NCI-H1092 treated with DMSO at 0.1 percent for 48 hours (cell line): Measurements from ENCODE around the gene PRODH2.
"Not testable (repeated sequence)": the region's sequence is repeated elsewhere in the genome, so short reads cannot be mapped to it uniquely, and the experiment has no call there.

ENCODE experiments used
- DNase-seq: peaks from one replicate; lab custom pipeline; 2025; lab: John Stamatoyannopoulos, UW

PRODH2 gene

DNA sequence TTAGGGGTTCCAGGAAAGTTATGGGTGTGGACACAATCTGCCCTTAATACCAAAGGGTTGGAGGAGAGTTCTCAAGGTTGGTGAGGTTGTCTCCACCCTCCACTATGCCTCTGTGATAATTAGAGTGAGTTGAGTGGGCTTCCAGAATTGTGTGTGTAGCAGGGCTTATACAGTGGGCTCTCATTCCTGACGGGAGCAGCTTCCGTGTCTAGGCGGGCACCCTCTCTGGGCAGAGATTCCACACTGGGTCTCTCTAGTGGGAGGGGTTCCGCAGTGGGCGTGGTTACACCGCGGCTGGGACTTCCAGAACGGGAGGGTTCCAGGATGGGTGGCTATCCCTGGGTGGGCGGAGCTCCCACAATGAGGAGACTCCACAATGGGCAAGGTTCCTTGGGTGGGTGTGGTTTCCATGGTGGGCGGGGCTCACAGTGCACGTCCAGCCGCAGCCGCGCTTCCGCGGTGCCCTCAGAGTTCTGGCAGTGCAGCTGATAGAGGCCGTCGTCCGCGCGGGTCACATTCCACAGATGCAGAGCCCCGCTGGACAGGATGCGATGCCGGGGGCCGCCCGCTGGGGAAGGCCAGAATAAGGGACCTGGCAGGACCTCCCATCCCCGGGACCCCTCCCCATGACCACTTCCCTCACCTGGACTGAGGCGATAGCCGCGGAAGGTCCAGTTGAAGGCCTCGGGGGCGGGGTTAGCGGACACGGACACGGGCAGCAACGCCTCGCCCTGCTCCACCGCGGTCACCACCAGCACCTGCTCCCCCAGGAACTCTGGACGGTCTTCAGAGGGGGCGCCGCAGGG lies 31.2 kb upstream of the PRODH2 start:
- no peak for DNase-seq

DNA sequence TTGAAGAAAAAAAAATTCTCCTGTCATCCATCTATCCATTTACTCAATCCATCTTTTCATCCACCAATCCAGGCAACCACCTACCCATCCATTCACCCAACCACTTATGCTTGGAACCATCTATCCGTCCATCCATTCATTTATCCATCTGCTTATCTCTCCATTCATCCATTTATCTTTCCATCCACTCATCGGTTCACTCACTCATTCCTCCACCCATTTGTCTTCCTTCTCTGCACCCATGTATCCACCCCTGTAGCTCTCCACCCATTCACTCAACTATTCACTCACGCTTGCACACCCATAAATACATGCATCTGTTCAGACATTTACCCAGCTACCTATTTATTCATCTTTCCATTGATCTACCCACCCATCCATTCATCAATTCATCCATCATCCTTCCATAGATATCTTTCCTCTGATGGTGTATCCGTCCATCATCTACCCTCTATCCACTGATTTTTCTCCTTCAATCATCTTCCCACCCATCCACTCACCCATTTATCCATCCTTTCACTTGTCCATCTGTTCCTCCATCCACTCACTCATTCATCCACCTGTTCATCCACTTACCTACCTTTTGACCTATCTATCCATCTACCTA lies 30.1 kb upstream of the PRODH2 start:
- no peak for DNase-seq

DNA sequence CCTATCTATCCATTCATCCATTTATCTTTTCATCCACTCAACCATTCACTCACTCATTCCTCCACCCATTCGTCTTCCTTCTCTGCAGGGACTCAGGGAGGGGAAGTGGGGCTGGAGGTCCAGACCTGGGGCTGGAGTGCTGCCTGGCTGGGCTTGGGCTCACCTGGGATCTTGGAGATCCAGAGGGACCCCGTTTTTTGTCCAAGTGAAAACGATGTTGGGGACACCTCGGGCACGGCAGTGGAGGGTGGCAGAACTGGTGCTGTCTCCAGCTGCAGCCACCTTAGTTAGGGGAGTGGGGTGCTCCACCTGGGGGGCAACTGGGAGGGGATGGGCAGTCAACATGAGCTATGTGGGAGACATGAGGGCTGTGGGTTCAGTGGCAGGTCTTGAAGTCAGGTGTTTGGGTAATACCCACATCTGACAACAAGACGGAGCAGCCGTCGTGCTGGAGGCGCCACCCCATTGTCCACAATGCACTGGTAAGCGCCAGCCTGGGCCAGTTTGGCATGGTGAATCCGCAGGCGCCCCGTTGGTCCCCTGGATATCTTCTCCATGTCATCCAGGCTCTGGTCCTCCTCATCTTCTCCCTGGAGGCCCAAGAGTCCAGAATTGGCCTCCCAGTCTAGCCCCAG lies 29.4 kb upstream of the PRODH2 start:
- no peak for DNase-seq

DNA sequence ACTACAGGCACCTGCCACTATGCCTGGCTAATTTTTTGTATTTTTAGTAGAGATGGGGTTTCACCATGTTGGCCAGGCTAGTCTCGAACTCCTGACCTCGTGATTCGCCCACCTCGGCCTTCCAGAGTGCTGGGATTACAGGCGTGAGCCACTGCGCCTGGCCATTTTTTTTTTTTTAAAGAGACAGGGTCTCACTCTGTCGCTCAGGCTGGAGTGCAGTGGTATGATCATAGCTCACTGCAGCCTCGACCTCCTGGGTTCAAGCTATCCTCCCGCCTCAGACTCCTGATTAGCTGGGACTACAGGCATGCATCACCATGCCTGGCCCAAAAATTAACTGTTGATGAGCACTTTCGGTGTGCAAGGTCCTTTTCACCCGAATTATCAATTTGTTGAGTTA lies 23.5 kb upstream of the PRODH2 start:
- DNase-seq: not testable (repeated sequence)

DNA sequence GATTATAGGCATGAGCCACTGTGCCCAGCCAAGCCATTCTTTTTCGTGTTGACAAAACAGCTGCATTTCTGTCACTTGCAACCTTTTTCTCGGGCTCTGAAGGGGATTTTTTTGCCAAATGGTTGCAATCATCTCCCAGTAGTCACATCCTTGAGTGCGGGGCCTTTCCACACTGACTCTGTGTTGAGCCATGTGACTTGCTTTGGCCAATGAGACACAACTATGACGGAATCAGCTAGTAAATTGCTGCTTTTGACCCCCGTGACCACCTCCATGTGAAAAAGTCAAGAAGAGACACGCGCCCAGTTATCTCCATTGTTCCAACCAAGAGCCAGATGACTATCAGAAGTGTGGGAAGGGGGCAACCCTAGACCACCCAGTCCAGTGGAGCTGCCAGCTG lies 21.3 kb upstream of the PRODH2 start:
- DNase-seq: no peak

DNA sequence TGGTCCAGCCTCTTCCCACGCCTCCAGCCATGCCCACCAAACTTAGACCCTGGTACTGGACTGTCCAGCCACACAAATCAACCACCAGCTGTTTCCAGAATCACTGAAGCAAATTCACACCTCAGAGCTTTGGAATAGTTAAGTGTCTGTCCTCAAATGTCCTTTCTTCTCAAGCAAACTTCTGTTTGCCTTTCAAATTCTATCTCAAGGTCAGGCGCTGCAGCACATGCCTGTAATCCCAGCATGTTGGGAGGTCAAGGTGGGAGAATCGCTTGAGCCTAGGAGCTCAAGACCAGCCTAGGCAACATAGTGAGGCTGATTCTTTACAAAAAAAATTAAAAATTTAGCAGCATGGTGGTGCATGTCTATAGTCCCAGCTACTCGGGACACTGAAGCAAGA lies 19.4 kb upstream of the PRODH2 start:
- DNase-seq: no peak

DNA sequence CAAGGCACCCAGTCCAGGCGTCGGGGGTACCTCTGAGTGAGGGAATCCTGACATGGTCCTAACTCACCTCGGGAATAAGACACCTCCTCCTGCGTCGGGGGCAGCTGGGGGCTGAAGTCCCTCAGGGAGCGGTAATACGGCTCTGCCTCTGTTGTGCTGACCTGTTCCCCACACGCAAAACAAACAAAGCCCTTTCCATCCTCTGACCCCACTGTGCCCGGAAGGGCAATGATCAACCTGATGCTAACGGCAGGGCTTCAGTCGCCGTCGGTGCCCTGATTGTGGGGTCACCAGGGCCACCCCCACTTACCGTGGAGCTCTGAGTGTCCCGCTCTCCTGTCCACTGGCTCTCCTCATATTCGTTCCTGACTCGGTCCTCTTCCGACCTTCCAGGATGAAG lies 18.3 kb upstream of the PRODH2 start:
- no peak for DNase-seq

DNA sequence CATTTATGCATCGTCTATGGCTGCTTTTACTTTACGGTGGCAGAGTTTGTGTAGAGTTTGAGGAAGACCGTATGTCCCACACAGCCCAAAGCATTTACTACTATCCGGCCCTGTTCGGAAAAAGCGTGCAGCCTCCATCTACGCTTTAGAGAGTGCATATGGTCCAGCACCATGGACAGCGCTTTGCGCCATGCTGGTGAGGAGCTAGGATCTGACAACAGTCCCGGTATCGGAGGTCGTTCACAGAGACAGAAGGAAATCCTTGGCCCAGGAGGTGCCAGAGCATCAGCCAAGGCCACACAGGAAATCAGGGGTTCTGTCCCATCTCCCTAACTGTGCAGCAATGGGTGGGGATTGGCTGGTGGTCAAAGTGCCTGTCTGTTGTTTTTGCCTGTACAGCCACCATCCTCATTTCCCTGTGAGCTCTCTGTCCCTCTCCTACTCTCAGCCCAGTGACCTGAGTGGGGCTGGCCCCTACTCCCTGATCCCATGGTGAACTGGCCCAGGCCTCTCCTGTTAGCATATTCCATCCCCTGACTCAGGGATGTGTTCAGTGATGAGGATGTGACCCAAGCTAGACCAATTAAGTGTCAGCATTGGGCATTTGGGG lies 16.2 kb upstream of the PRODH2 start:
- DNase-seq: no peak

DNA sequence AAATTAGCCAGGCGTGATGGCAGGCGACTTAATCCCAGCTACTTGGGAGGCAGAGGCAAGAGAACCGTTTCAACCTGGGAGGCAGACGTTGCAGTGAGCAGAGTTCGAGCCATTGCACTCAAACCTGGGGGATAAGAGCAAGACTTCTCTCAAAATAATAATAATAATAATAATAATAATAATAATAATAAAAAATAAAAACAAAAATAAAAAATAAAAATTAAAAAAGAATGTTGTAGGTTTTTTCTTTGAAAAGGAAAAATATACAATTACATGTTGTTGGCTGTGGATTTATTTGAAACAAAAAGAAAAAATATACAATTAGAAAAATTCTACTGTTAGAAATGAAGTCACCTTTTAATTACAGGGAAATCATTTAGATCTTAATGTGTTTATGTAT lies 11.5 kb upstream of the PRODH2 start:
- no peak for DNase-seq

DNA sequence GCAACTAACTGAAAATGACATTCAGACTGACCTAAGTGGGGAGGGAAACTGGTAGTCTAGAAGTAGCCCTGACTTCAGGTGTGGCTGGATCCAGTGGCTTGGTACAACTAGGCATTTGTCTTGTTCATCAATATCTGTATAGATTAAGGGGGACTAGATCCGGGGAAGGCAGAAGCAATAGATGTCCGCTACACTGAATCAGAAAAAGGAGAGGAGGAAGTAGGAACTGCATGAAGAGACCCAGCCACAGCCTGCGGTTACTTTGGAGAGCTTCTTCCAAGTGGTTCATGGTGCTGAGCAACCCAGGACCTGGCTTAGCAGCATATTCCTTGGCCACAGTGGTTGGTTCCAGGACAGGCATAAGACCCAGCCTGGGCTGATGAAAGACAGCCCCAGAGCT lies 9.9 kb upstream of the PRODH2 start:
- DNase-seq: no peak

DNA sequence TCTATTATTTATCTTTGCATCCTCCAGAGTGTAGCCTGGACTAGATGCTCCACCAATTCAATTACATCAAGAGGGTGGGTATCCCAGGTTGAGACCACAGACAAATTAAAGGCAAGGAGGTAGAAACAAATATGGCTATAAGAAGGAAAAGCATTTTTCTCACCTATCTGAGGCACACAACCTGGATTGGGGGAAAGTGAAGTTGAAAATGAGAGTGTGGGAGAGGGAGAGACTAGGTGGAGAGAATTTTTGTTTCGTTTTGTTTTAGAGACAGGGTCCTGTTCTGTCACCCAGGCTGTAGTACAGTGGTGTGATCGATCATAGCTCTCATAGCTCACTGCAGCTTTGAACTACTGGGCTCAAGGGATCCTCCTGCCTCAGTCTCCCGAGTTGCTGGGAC lies 5.8 kb upstream of the PRODH2 start:
- no peak for DNase-seq

DNA sequence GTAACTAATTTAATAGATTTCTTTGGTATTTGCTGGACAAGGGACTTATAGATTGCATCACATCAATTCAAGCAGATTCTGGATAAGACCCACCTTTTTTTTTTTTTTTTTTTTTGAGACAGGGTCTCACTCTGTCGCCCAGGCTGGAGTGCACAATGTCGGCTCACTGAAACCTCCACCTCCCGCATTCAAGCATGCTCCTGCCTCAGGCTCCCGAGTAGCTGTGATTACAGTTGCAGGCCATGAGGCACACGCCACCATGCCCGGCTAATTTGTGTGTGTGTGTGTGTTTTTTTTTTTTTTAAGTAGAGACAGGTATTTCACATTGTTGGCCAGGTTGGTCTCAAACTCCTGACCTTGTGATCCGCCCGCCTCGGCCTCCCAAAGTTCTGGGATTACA lies 4.2 kb upstream of the PRODH2 start:
- no peak for DNase-seq

DNA sequence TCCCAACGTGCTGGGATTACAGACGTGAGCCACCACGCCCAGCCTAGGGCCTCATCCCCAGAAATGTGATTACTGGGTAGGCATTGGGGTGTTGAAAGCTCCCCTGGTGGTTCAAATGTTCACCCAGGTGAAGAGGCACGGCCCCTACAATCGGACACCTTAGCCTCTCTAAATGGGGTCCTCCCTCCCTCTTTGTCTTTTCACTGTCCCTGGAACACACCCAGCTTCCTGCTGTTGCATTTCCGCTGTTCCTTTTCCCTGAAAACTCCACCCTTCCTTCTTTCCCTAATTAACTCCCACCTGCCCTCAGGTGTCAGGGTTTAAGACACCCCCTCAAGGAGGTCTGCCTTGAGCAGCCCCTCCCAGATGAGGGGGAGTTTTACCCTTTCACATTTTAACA lies 3.6 kb upstream of the PRODH2 start:
- no peak for DNase-seq

DNA sequence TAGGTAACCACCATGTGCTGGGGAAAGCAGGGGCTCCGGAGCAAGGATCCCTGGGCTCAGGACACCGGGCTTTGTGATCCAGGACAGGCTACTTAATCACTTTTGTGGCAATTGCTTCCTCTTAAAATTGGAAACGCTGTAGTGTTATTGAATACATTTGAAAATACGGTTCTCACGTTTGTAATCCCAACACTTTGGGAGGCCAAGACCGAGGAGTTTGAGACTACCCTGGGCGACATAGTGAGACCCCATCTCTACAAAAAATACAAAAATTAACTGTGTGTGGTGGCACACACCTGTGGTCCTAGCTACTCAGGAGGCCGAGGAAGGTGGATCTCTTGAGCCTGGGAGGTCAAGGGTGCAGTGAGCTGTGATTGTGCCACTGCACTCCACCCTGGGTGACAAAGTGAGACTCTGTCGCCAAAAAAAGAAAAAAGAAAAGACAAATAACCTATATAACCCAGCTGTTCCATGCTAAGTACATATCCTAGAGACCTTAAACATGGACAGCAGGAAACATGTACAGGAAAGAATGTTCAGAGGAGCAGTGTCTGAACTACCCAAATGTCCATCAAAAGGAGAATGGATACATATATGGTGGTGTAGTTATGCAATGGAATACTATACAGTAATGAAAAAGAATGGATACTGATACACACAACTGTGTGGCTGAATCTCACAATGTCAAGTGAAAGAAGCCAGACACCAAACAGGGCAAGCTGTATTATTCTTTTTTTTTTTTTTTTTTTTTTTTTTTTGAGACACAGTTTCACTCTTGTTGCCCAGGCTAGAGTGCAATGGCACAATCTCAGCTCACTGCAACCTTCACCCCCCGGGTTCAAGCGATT lies 622 bp upstream of the PRODH2 start:
- DNase-seq: no peak

DNA sequence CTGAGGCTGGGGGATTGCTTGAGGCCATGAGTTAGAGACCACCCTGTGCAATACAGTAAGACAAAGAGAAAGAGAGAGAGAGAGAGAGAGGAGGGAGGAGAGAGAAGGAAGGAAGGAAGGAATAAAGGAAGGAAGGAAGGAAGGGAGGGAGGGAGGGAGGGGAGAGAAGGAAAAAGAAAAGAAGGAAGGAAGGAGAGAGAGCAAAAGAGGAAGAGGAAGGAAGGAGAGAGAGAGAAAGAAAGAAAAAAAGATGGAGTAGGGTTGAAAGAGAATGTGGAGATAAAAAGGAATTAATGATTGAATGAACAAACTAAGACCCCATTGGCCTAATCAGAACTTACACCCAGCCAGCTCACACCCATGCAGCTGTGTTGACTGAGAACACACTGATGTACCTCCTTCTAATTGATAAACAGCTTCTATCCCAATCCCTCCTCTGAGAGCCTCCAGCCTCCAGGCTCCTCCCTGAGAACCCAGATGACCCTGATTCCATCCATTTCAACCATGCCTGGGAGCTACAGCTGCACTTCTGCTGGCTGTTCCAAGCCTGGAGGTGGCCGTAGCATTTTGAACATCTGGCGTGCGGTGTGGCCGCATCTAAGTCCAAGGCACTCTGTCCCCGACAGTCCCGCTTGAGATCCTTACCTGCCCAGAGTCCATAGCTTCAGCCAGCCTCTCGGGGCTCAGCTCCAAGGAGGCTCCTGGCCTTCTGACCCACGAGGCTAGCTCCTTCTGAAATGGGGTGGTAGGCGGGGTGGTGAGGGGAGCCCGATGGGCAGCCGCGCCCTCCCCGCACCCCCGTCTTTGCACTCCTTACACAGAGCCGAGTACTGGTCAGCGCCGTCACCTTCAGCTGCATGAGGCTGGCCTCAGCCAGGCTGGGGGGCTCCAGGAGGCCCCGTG lies 1.1 kb downstream of the PRODH2 start:
- DNase-seq: no peak

DNA sequence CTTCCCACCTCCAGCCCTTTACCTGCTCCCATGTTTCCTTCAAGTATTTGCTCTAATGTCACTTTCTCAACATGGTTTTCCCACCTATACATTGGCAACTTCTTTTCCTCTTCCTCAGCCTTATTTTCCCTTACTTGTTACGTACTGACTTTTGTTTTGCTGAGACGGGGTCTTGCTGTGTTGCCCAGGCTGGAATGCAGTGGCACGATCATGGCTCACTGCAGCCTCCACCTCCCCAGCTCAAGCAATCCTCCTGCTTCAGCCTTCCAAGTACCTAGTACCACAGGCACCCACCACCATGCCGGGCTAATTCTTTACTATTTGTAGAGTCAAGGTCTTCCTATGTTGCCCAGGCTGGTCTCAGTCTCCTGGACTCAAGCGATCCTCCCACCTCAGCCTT lies 5.0 kb downstream of the PRODH2 start:
- DNase-seq: no peak

DNA sequence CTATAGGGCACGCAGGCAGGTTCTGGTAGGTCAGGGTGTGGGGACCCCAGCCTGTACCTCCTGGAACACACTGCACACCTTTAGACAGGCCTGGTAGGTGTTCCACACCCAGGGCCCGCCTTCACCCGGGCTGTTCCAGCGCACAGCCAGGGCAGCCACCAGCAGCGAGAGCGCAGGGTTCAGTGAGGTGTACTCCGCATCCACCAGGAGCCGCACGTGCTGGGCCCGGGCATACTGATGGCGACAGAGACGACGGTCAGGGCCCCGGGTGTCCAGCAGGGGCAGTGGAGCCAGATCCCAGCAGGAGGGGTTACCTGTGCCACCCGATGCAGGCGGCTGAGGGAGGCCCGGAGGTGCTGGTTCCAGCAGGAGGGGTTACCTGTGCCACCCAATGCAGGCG lies 6.0 kb downstream of the PRODH2 start:
- no peak for DNase-seq

DNA sequence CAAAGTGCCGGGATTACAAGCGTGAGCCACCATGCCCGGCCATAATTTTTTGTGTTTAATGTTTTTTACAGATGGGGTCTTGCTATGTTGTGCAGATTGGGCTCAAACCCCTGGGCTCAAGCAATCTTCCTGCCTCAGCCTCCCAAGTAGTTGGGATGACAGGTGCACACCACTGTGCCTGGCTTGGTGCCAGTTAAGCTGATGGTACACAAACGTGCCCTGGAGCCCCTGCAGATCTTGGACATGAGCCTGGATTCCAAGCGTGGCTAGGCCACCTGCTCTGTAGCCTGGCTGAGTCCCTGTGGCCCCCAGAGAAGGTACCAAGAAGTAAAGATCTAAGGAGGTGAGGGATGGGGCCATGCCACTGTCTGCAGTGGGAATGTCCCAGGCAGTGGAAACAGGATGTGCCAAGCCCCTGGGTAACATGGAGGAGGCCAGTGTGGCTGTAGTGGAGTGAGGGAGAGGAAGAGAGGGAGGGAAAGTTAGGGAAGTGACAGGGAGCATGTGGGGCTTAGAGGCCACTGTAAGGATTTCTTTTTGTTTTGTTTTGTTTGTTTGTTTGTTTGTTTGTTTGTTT lies 7.0 kb downstream of the PRODH2 start:
- DNase-seq: peak; percentile 72

DNA sequence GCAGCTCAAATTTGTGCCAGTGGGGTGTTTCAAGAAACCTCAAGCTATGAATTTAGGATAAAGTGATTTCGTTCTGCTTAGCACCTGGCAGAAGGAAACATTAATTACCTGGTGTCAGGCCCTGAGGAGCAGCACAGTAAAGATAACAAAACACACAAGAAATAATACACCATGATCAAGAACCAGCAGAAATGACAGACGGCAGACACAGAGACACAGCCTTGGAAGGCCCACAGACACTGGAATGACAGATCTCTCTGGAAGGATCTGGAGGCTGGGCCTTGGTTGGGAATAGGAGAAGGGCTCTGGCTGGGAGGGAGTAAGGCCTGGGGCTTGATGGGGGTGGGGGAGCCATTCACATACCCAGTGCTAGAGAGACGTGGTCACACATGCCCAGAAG lies 10.8 kb downstream of the PRODH2 start:
- DNase-seq: no peak

DNA sequence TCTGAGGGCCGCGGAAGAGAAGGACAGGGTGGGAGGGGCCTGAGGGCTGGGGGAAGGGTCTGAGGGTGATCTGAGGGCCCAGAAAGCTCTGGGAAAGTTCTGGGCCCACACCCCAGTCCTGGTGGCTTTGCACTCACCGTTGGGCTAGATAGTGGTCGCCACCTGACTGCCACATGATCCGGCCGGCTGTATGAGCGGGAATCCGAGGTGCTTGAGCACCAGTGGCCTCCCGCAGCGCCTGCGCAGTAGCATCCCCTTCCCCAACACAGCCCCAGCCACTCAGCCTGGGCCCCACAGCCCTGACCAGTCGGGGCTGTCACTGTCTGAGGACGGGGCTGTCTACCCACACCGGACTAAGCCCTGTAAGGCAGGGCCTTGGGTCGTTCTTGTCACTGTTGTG lies 15.0 kb downstream of the PRODH2 start:
- DNase-seq: no peak
